NT2/D1 (cell line): ENCODE measurements around the gene CEACAM3.

ENCODE experiments used
- DNase-seq: peaks from one replicate; pipeline ENCODE4 v3.0.0-alpha.2; 2011; ENCODE audit warnings: low read depth, low spot score
- H3K27me3 ChIP-seq: 2 replicates; pipeline ENCODE4 v1.6.0; 2011; ENCODE audit warnings: mild to moderate bottlenecking; ENCODE audit not compliant: insufficient read length, insufficient read depth
- H3K36me3 ChIP-seq: 2 replicates; pipeline ENCODE4 v1.6.1; 2011; ENCODE audit warnings: mild to moderate bottlenecking, low read length, mixed read lengths; ENCODE audit not compliant: insufficient read depth, insufficient read length
- H3K4me1 ChIP-seq: 2 replicates; pipeline ENCODE4 v1.5.1; 2011; ENCODE audit not compliant: insufficient read depth, insufficient read length
- H3K4me3 ChIP-seq: 2 replicates; pipeline ENCODE4 v1.5.1; 2011; ENCODE audit warnings: low read depth; ENCODE audit not compliant: insufficient read length
- H3K9ac ChIP-seq: 2 replicates; pipeline ENCODE4 v1.6.0; 2011; ENCODE audit warnings: low read depth; ENCODE audit not compliant: insufficient read length
- H3K9me3 ChIP-seq: 2 replicates; pipeline ENCODE4 v1.5.1; 2011; ENCODE audit warnings: mild to moderate bottlenecking, low read length; ENCODE audit not compliant: insufficient read depth
- SUZ12 ChIP-seq: IDR thresholded peaks from 2 replicates; pipeline ENCODE4 v1.6.1; 2011; ENCODE audit not compliant: insufficient read length, insufficient read depth; ENCODE audit errors: extremely low read depth
- YY1 ChIP-seq: IDR thresholded peaks from 2 replicates; pipeline ENCODE4 v1.6.1; 2011; ENCODE audit not compliant: insufficient read length, insufficient read depth
- ZNF274 ChIP-seq: IDR thresholded peaks from 2 replicates; pipeline ENCODE4 v1.6.1; 2011; ENCODE audit warnings: mild to moderate bottlenecking, low read depth, low read length

CEACAM3 gene

GRCh38 chr19:41795031-41795461 is 1.3 kb upstream of the CEACAM3 start:
- peaks cover 12% of the 10 kb centered on the region for H3K27me3 ChIP-seq
- H3K36me3 ChIP-seq = no peaks in the 10 kb centered on the region
- no peaks in the 10 kb centered on the region for H3K9me3 ChIP-seq
- H3K9ac ChIP-seq = no peak overlapping the region
- no peak for TF ChIP-seq YY1
- TF ChIP-seq SUZ12 = no peak
- no peak for TF ChIP-seq ZNF274
- H3K4me3 ChIP-seq = no peak overlapping the region
- no peaks in the 10 kb centered on the region for H3K4me1 ChIP-seq
- DNase-seq = peak; percentile 9

GRCh38 chr19:41796901-41797300 is 514 bp downstream of the CEACAM3 start:
- no peaks in the 10 kb centered on the region for H3K4me1 ChIP-seq
- TF ChIP-seq SUZ12 (no peak), YY1 (no peak), ZNF274 (no peak)

GRCh38 chr19:41799444-41800000 is 3.1 kb downstream of the CEACAM3 start:
- TF ChIP-seq YY1 (no peak), SUZ12 (no peak), ZNF274 (no peak)
- H3K36me3 ChIP-seq = no peaks in the 10 kb centered on the region
- no peak overlapping the region for H3K4me3 ChIP-seq
- DNase-seq = no peak
- peaks cover 6% of the 10 kb centered on the region for H3K27me3 ChIP-seq
- H3K9me3 ChIP-seq = peaks cover 7% of the 10 kb centered on the region; the same call in 1 of the 2 replicates
- peaks cover 2% of the 10 kb centered on the region for H3K4me1 ChIP-seq
- no peak overlapping the region for H3K9ac ChIP-seq

More at GRCh38 chr19:41796901-41797300, 514 bp downstream of the CEACAM3 start:
- peaks cover 7% of the 10 kb centered on the region; the same call in 1 of the 2 replicates for H3K9me3 ChIP-seq
- DNase-seq = no peak
- peaks cover 12% of the 10 kb centered on the region for H3K27me3 ChIP-seq
- no peak overlapping the region for H3K9ac ChIP-seq
- H3K36me3 ChIP-seq = no peaks in the 10 kb centered on the region
- H3K4me3 ChIP-seq = no peak overlapping the region

GRCh38 chr19:41801031-41801430 is 4.6 kb downstream of the CEACAM3 start:
- Histone ChIP-seq H3K36me3 (no peaks in the 10 kb centered on the region), H3K27me3 (peaks cover 6% of the 10 kb centered on the region), H3K4me3 (no peak overlapping the region), H3K9me3 (peaks cover 7% of the 10 kb centered on the region; the same call in 1 of the 2 replicates), H3K4me1 (peaks cover 2% of the 10 kb centered on the region), H3K9ac (no peak overlapping the region)
- no peak for TF ChIP-seq YY1
- TF ChIP-seq ZNF274 = no peak
- TF ChIP-seq SUZ12 = no peak
- DNase-seq = no peak

- H3K9ac ChIP-seq = no peak overlapping the region
- TF ChIP-seq ZNF274 = no peak
- no peak for TF ChIP-seq SUZ12
- no peak for TF ChIP-seq YY1
- no peaks in the 10 kb centered on the region for H3K36me3 ChIP-seq
These were observed 5.4 kb downstream of the CEACAM3 start for GRCh38 chr19:41801792-41802211.

GRCh38 chr19:41802770-41803169 is 6.4 kb downstream of the CEACAM3 start:
- Histone ChIP-seq H3K27me3 (no peaks in the 10 kb centered on the region), H3K4me1 (peaks cover 2% of the 10 kb centered on the region), H3K36me3 (no peaks in the 10 kb centered on the region), H3K4me3 (no peak overlapping the region), H3K9me3 (peaks cover 7% of the 10 kb centered on the region; the same call in 1 of the 2 replicates), H3K9ac (no peak overlapping the region)
- no peak for DNase-seq
- TF ChIP-seq SUZ12 = no peak
- TF ChIP-seq YY1 = no peak

More at GRCh38 chr19:41801792-41802211, 5.4 kb downstream of the CEACAM3 start:
- Histone ChIP-seq H3K27me3 (no peaks in the 10 kb centered on the region), H3K4me1 (peaks cover 2% of the 10 kb centered on the region), H3K9me3 (peaks cover 7% of the 10 kb centered on the region; the same call in 1 of the 2 replicates), H3K4me3 (no peak overlapping the region)
- no peak for DNase-seq

GRCh38 chr19:41804336-41804735 is 7.9 kb downstream of the CEACAM3 start:
- no peak for DNase-seq
- H3K4me3 ChIP-seq = no peak overlapping the region
- H3K36me3 ChIP-seq = no peaks in the 10 kb centered on the region
- no peaks in the 10 kb centered on the region for H3K27me3 ChIP-seq
- H3K9ac ChIP-seq = no peak overlapping the region
- peaks cover 2% of the 10 kb centered on the region for H3K4me1 ChIP-seq
- TF ChIP-seq YY1 (no peak), ZNF274 (no peak), SUZ12 (no peak)
- peaks cover 7% of the 10 kb centered on the region; the same call in 1 of the 2 replicates for H3K9me3 ChIP-seq

- no peak overlapping the region for H3K4me3 ChIP-seq
- no peak for DNase-seq
- TF ChIP-seq ZNF274 (no peak), YY1 (no peak), SUZ12 (no peak)
- H3K9me3 ChIP-seq = no peaks in the 10 kb centered on the region
- no peaks in the 10 kb centered on the region for H3K36me3 ChIP-seq
- peaks cover 2% of the 10 kb centered on the region for H3K4me1 ChIP-seq
- H3K27me3 ChIP-seq = no peaks in the 10 kb centered on the region
- no peak overlapping the region for H3K9ac ChIP-seq
These were observed 10.8 kb downstream of the CEACAM3 start for GRCh38 chr19:41807176-41807575.
